ENCODE measurements around the gene CPED1.

GRCh38 chr7:121278120-121279021 lies 289.9 kb downstream of the CPED1 start:
- TF ChIP-seq CTCF (IDR thresholded peaks at IDR 0.05): no peak
- TF ChIP-seq POLR2A (IDR thresholded peaks at IDR 0.05): no peak
